HepG2 (cell line): ENCODE data around the gene ADCY7. TPM values are rescaled to one million over a fixed set of nuclear protein-coding genes. Genes with fewer than 3 reads are reported as not detected.

Experiments
- ATAC-seq: fragments of 200-7000 bp; cut with Tn5 transposase; 3 replicates; pipeline ENCODE4 v1.9.1; 2020; ENCODE audit warnings: mild to moderate bottlenecking, moderate library complexity
- BruUV-seq: library from RNA; stranded (reverse); fragments of 400-500 nt; replicated peaks from 2 replicates; lab custom pipeline; 2021; lab: Mats Ljungman, UMichigan
- CTCF ChIA-PET: fragments of 300-600 bp; formaldehyde crosslinking; extraction: SDS; loops from one replicate; lab custom pipeline; 2021; ENCODE audit warnings: low total read pairs, inconsistent platforms, low intra/inter-chr PET ratio; lab: Yijun Ruan, JAX
- POLR2A ChIA-PET: fragments of 350-600 bp; sonication (Branson Sonifier 250); formaldehyde crosslinking; loops from one replicate; lab custom pipeline; 2020; ENCODE audit warnings: antibody characterized with exemption, inconsistent platforms; lab: Yijun Ruan, JAX
- DNase-seq: peaks from one replicate; pipeline ENCODE4 v3.0.0-alpha.2; 2015; ENCODE audit warnings: low spot score
- FAIRE-seq: peaks from 3 replicates; lab custom pipeline; 2011; peaks lifted over from hg19 to GRCh38; lab: Jason Lieb, UNC
- H2AFZ ChIP-seq: one replicate; pipeline ENCODE4 v1.6.1; 2011; ENCODE audit warnings: low read length, inconsistent platforms
- H3K27ac ChIP-seq: fragments of 300-600 bp; 3 replicates; pipeline ENCODE4 v1.8.0; 2011; ENCODE audit warnings: mixed run types, mild to moderate bottlenecking, mixed read lengths, low read length, inconsistent platforms; ENCODE audit not compliant: insufficient read depth; ENCODE audit errors: extremely low read length
- H3K27me3 ChIP-seq, 2 experiments: fragments of 200-600 bp in 1 of 2; 2 replicates in 1 of 2; 3 replicates in 1 of 2; pipeline versions ENCODE4 v1.6.0 to v1.8.0; 2011; ENCODE audit warnings: low read length in 2 of 2, mild to moderate bottlenecking in 2 of 2, moderate library complexity in 2 of 2, inconsistent platforms in 1 of 2; ENCODE audit not compliant: insufficient read depth in 2 of 2, control insufficient read depth in 1 of 2
- H3K36me3 ChIP-seq, 2 experiments: fragments of 200-600 bp in 1 of 2; replicated peaks in 1 of 2; 2 replicates in 1 of 2; 3 replicates in 1 of 2; pipeline versions ENCODE4 v1.5.1 to v1.8.0; 2011; ENCODE audit warnings: low read length in 2 of 2, inconsistent platforms in 1 of 2; ENCODE audit not compliant: insufficient read depth in 2 of 2, control insufficient read depth in 1 of 2
- H3K4me1 ChIP-seq: 2 replicates; pipeline ENCODE4 v1.5.1; 2012; ENCODE audit warnings: low read length, inconsistent platforms; ENCODE audit not compliant: insufficient read depth
- H3K4me2 ChIP-seq: 2 replicates; pipeline ENCODE4 v1.6.0; 2011; ENCODE audit warnings: low read depth, low read length, inconsistent platforms
- H3K4me3 ChIP-seq, 3 experiments: fragments of 200-600 bp in 1 of 3; sonication (generic), shearing (Covaris generic) in 1 of 3; replicated peaks in 1 of 3; 2 replicates each; pipeline ENCODE4 v1.5.1; 2011 to 2016; ENCODE audit warnings: low read length in 3 of 3, inconsistent platforms in 2 of 3, low read depth in 2 of 3, mild to moderate bottlenecking in 2 of 3, control low read depth in 1 of 3, mixed read lengths in 1 of 3; ENCODE audit not compliant: insufficient read depth in 1 of 3
- H3K79me2 ChIP-seq: one replicate; pipeline ENCODE4 v1.6.1; 2011; ENCODE audit warnings: low read length, inconsistent platforms; ENCODE audit not compliant: insufficient read depth
- H3K9ac ChIP-seq: 2 replicates; pipeline ENCODE4 v1.6.0; 2011; ENCODE audit warnings: mild to moderate bottlenecking, low read depth, low read length, inconsistent platforms; ENCODE audit not compliant: insufficient read depth
- H3K9me3 ChIP-seq: 2 replicates; pipeline ENCODE4 v1.5.1; 2012; ENCODE audit warnings: mild to moderate bottlenecking, low read length
- H4K20me1 ChIP-seq: 2 replicates; pipeline ENCODE4 v1.6.0; 2011; ENCODE audit warnings: inconsistent platforms, mild to moderate bottlenecking, low read length, moderate library complexity; ENCODE audit not compliant: insufficient read depth
- FOXO1 ChIP-seq: sonication (generic); formaldehyde crosslinking; IDR thresholded peaks from 2 replicates; pipeline ENCODE4 v1.4.0; 2020; ENCODE audit warnings: missing genetic modification reagents
- JUNB ChIP-seq: sonication (generic); formaldehyde crosslinking; IDR thresholded peaks from 2 replicates; pipeline ENCODE4 v1.8.0; 2022; ENCODE audit warnings: missing genetic modification reagents, mild to moderate bottlenecking, borderline replicate concordance
- MAZ ChIP-seq, 2 experiments: sonication (generic) in 1 of 2; formaldehyde crosslinking in 1 of 2; IDR thresholded peaks; 2 replicates each; pipeline versions ENCODE4 v1.5.0 to v1.6.1; 2012 to 2020; ENCODE audit warnings: low read depth in 2 of 2, mild to moderate bottlenecking in 2 of 2, borderline replicate concordance in 1 of 2, improper control_type of control experiment in 1 of 2, low read length in 1 of 2, missing genetic modification reagents in 1 of 2, moderate library complexity in 1 of 2
- NFKB2 ChIP-seq: sonication (generic); formaldehyde crosslinking; IDR thresholded peaks from 2 replicates; pipeline ENCODE4 v1.4.0; 2020; ENCODE audit warnings: missing genetic modification reagents, borderline replicate concordance
- SRSF1 ChIP-seq: fragments of 200-400 bp; formaldehyde crosslinking; optimal IDR thresholded peaks from 2 replicates; pipeline ENCODE3; 2017; ENCODE audit warnings: mild to moderate bottlenecking, low read depth, low read length, moderate library complexity
- TBX3 ChIP-seq: fragments of 450-650 bp; IDR thresholded peaks from 2 replicates; pipeline ENCODE4 v1.6.1; 2017; ENCODE audit warnings: antibody characterized with exemption, mild to moderate bottlenecking, inconsistent platforms, borderline replicate concordance
- U2AF2 ChIP-seq: fragments of 200-400 bp; formaldehyde crosslinking; IDR thresholded peaks from 2 replicates; pipeline ENCODE4 v1.6.1; 2017; ENCODE audit warnings: low read depth, mild to moderate bottlenecking, low read length
- ZMYM4 ChIP-seq: sonication (generic); formaldehyde crosslinking; IDR thresholded peaks from 2 replicates; pipeline ENCODE4 v1.8.1; 2023; ENCODE audit warnings: mild to moderate bottlenecking, missing genetic modification reagents
- ZNF737 ChIP-seq: sonication (generic); formaldehyde crosslinking; IDR thresholded peaks from 2 replicates; pipeline ENCODE4 v1.5.0; 2020; ENCODE audit warnings: missing genetic modification reagents, mild to moderate bottlenecking, borderline replicate concordance
- ZNF768 ChIP-seq: sonication (generic); formaldehyde crosslinking; IDR thresholded peaks from 2 replicates; pipeline ENCODE4 v1.4.0; 2020; ENCODE audit warnings: missing genetic modification reagents
- ZNF777 ChIP-seq: sonication (generic); formaldehyde crosslinking; IDR thresholded peaks from 2 replicates; pipeline ENCODE4 v1.4.0; 2020; ENCODE audit warnings: missing genetic modification reagents
- ZNF891 ChIP-seq: sonication (generic); formaldehyde crosslinking; IDR thresholded peaks from 2 replicates; pipeline ENCODE4 v1.5.0; 2020; ENCODE audit warnings: mild to moderate bottlenecking, missing genetic modification reagents
- WGBS: methylation state at CpG from one replicate; pipeline ENCODE4 v1.1.6; 2017; ENCODE audit warnings: low lambda C conversion rate; 5-methylcytosine and 5-hydroxymethylcytosine counted together
- in situ Hi-C: cut with HindIII; loops from 2 replicates; pipeline ENCODE4 v1.10.0; 2017; ENCODE audit warnings: low pct_unique_long_range_greater_than_20kb; ENCODE audit not compliant: extremely low pct_ligation_motif_present
- intact Hi-C: fragments of 100-400 bp; cut with micrococcal nuclease; formaldehyde crosslinking; loops from one replicate; pipeline ENCODE4 v1.10.0; 2022; ENCODE audit not compliant: unreplicated experiment
- polyA plus RNA-seq, 8 experiments: library from polyadenylated mRNA; depleted of rRNA in 3 of 8; stranded (reverse) in 7 of 8; unstranded in 1 of 8; fragments of >200 nt; fragmentation: Illumina TruSeq in 4 of 8; extraction: Trizol in 4 of 8; gene quantifications; 2 replicates each; pipeline versions ENCODE4 v1.2.1 to v1.2.3, GENCODE V29; 2011 to 2016; ENCODE audit warnings: low read depth in 4 of 8, missing spikeins in 1 of 8, mixed read lengths in 1 of 8; ENCODE audit not compliant: insufficient read depth in 1 of 8
- total RNA-seq, 5 experiments: library from RNA; depleted of rRNA; stranded (reverse); fragments of >200 nt; fragmentation: Illumina TruSeq; extraction: Trizol; gene quantifications; 2 replicates each; pipeline ENCODE4 v1.2.3, GENCODE V29; 2016; ENCODE audit warnings: low read depth in 1 of 5
- TF ChIP-seq, protein P1 (sequence below): sonication (generic); formaldehyde crosslinking; IDR thresholded peaks from 2 replicates; pipeline ENCODE4 v1.8.0; 2022; ENCODE audit warnings: missing genetic modification reagents, low read depth, mild to moderate bottlenecking, borderline replicate concordance
- TF ChIP-seq, protein P2 (sequence below): sonication (generic); formaldehyde crosslinking; IDR thresholded peaks from 2 replicates; pipeline ENCODE4 v1.5.1; 2020; ENCODE audit warnings: mild to moderate bottlenecking, missing genetic modification reagents, moderate library complexity
- TF ChIP-seq, protein P3 (sequence below): IDR thresholded peaks from 2 replicates; pipeline ENCODE4 v1.6.1; 2016; ENCODE audit warnings: mild to moderate bottlenecking, missing biosample characterization, missing genetic modification reagents

ADCY7 gene
- total and polyA plus RNA-seq, 2 of the 13 experiments (the other 11 are each of a cell fraction or from before 2014, with no cell fraction given): 2.2 to 4.3 TPM

DNA sequence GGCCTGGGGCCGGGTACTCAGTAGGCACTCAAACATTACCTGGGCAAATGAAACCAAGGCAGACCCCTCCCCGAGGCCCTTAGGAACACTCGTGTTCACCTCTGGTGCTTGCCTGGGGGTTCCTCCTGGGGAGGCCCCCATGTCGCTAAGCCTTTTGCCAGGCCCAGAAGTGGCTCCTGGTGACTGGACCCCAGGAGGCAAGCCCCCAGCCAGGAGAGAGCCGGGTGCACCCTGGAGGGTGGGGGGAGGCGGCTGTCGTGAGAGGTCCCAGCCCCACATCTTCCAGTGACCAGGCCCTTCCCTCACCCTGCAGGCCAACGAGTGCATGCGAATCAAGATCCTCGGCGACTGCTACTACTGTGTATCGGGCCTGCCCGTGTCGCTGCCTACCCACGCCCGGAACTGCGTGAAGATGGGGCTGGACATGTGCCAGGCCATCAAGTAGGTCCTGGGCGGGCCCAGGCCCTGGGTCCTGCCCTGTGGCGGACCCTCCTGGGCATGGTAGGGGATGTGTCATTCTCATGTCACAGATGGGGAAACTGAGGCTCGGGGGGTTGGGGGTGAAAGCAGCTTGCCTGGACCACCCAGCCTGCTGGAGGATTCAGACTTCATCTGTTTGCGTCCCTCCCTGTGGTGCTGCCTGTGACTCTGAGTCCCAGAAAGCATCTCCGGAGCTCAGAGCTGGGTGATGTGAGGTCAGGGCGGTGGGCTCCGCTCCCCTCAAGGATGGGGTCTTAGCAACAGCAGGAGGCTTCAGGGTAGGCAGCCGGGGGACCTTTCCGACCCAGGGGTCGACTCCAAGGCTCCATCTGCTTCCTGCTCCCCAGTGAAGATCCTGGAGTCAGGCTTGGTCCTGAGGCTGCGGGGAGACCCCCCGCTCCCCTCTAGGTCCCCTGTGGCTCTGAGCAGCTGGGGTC lies 32.5 kb downstream of the ADCY7 start:
- Histone ChIP-seq H3K4me2 (peak overlapping the region; percentile 77), H3K79me2 (no peaks in the 10 kb centered on the region), H3K9ac (no peak overlapping the region), H4K20me1 (no peaks in the 10 kb centered on the region), H3K36me3 (no peaks in the 10 kb centered on the region), H3K27me3 (peaks cover 0 to 4% of the 10 kb centered on the region in 2 experiments; a peak in 1 of 5 replicates), H3K4me3 (no peak overlapping the region; a peak in 1 of 6 replicates), H3K27ac (no peak overlapping the region), H2AFZ (no peak overlapping the region), H3K4me1 (peaks cover 65% of the 10 kb centered on the region), H3K9me3 (no peaks in the 10 kb centered on the region)
- no peak for FAIRE-seq
- ChIA-PET CTCF (no interaction called here), POLR2A (interaction anchor here (0.6 kb wide), 1 partner anchor 56 kb away, joined by 4 read pairs; no protein-coding TSS in a partner anchor)
- no TSS peak for BruUV-seq
- intact Hi-C loops: no loop called here
- no peak for DNase-seq
- 0 out of 2 replicates have a peak, but pooled peaks have one; percentile 48 for TF ChIP-seq ZNF737
- TF ChIP-seq ZNF768 (CRISPR knock-in tag): 0 out of 2 replicates have a peak, but pooled peaks have one; percentile 23
- TF ChIP-seq, protein P1, sequence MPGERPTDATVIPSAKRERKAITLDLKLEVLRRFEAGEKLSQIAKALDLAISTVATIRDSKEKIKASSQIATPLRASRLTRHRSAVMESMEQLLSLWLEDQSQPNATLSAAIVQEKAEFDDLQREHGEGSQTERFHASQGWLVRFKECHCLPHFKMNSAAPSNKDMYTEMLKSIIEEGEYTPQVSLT (CRISPR knock-in tag): no peak
- no peak for TF ChIP-seq MAZ (IDR thresholded peaks at IDR 0.05; ENCODE audit: borderline replicate concordance, low read depth, low read length)
- no peak for TF ChIP-seq MAZ (CRISPR knock-in tag; IDR thresholded peaks at IDR 0.05; ENCODE audit: low read depth)
- no peak for TF ChIP-seq ZMYM4 (CRISPR knock-in tag)
- 0 out of 2 replicates have a peak, but pooled peaks have one; percentile 15 for TF ChIP-seq FOXO1 (CRISPR knock-in tag)
- TF ChIP-seq NFKB2 (CRISPR knock-in tag): 0 out of 2 replicates have a peak, but pooled peaks have one; percentile 11
- TF ChIP-seq JUNB (CRISPR knock-in tag): no peak
- TF ChIP-seq, protein P2, sequence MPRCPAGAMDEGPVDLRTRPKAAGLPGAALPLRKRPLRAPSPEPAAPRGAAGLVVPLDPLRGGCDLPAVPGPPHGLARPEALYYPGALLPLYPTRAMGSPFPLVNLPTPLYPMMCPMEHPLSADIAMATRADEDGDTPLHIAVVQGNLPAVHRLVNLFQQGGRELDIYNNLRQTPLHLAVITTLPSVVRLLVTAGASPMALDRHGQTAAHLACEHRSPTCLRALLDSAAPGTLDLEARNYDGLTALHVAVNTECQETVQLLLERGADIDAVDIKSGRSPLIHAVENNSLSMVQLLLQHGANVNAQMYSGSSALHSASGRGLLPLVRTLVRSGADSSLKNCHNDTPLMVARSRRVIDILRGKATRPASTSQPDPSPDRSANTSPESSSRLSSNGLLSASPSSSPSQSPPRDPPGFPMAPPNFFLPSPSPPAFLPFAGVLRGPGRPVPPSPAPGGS (CRISPR knock-in tag): 0 out of 2 replicates have a peak, but pooled peaks have one; percentile 34
- TF ChIP-seq U2AF2: no peak
- peak; percentile 4; the same call in 1 of the 2 replicates for TF ChIP-seq ZNF891 (CRISPR knock-in tag)
- TF ChIP-seq TBX3: no peak
- peak; percentile 43 for TF ChIP-seq SRSF1
- TF ChIP-seq, protein P3, sequence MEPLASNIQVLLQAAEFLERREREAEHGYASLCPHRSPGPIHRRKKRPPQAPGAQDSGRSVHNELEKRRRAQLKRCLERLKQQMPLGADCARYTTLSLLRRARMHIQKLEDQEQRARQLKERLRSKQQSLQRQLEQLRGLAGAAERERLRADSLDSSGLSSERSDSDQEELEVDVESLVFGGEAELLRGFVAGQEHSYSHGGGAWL (CRISPR knock-in tag): 0 out of 2 replicates have a peak, but pooled peaks have one; percentile 9
- TF ChIP-seq ZNF777 (CRISPR knock-in tag): 0 out of 2 replicates have a peak, but pooled peaks have one; percentile 14
- in situ Hi-C loops: no loop called here
- 72% methylated on average over 27 of the region's 29 CpGs for WGBS
- ATAC-seq: no peak
